Activated naive CD4-positive, alpha-beta T cell (primary cell): ENCODE results near the gene CD79A.
A peak's percentile ranks its signal among the peaks of the same experiment; 100 is the strongest.
"Not testable (repeated sequence)": the region's sequence is repeated elsewhere in the genome, so short reads cannot be mapped to it uniquely, and the experiment has no call there.

Source experiments
- DNase-seq, 4 experiments: peaks; one replicate each; lab custom pipeline; 2025; lab: John Stamatoyannopoulos, UW

Gene CD79A

GRCh38 chr19:41905273-41906002 lies 28.4 kb downstream of the CD79A start:
- DNase-seq, result no peak

DNA sequence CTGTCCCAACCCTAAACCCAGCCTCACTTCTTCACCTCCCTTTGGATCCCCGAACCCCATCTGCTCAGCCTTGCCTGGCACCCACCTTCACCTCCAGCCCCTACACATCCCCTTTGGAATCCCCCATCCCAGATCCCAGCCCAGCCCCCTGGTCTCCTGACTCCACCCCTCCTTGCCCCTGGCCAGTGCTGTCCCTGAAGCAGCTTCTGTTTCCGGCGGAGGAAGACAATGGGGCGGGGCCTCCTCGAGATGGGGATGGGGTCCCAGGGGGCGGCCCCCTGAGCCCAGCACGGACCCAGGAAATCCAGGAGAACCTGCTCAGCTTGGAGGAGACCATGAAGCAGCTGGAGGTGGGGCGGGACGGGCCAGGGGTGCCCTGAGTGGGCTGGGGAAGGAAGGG lies 29.2 kb downstream of the CD79A start:
- DNase-seq, result no peak

- no peak for DNase-seq
Observed at GRCh38 chr19:41906916-41907680, 30.0 kb downstream of the CD79A start.

- DNase-seq, result no peak
Observed at GRCh38 chr19:41907994-41908615, 31.0 kb downstream of the CD79A start.

DNA sequence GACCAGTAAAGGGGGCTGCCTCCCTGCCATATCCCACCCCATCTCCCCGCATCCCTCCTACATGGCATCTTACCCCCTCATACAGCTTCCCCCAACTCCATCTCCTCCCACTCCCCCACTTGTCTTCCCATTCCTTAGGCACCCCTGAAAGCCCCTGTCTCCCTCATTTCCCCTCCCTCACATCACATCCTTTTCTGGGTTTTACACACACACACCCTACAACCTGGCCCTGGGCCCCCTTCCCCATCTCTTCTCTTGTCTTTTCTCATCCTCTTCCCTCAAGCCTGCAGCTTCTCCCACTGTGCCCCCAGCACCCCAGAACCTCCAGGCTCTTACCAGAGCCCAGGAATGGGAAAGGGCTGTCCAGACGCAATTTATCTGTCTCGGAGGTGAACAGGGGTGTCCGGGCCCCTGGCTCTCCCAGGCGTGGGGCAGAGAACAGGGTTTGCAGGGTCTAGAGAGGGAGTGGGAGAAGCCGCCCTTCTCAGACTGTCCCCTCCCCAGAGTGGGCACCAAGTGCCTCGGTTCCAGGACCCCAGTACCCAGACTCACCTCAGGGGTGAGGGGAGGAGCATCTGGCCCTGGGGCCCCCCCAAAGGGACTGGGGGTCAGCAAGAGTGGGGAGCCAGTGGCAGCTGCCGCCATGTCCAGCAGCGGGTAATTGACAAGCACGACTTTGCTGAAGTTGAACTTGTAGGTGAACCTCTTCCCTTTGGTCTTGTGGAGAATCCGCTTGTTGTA lies 31.8 kb downstream of the CD79A start:
- no peak for DNase-seq

DNA sequence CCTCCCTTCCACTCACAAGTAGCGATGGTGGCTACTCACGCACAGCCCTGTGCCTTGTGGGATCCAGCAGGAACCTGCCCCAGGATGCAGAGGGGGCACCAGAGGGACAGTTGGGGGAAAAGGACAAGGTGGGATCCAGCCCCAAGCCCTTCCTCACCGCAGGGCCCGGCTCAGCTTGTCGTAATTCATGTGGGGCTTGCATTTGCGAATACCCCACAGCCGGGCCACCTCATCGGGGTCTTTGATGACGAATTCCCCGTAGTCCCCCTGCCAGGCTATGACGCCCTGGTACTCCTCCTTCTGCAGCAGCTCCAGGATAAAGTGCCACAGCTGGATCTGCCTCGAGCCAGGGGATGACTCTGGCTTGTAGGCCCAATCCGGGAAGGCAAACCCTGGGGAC lies 32.6 kb downstream of the CD79A start:
- no peak for DNase-seq

GRCh38 chr19:41910240-41910991 lies 33.3 kb downstream of the CD79A start:
- DNase-seq, result no peak

DNA sequence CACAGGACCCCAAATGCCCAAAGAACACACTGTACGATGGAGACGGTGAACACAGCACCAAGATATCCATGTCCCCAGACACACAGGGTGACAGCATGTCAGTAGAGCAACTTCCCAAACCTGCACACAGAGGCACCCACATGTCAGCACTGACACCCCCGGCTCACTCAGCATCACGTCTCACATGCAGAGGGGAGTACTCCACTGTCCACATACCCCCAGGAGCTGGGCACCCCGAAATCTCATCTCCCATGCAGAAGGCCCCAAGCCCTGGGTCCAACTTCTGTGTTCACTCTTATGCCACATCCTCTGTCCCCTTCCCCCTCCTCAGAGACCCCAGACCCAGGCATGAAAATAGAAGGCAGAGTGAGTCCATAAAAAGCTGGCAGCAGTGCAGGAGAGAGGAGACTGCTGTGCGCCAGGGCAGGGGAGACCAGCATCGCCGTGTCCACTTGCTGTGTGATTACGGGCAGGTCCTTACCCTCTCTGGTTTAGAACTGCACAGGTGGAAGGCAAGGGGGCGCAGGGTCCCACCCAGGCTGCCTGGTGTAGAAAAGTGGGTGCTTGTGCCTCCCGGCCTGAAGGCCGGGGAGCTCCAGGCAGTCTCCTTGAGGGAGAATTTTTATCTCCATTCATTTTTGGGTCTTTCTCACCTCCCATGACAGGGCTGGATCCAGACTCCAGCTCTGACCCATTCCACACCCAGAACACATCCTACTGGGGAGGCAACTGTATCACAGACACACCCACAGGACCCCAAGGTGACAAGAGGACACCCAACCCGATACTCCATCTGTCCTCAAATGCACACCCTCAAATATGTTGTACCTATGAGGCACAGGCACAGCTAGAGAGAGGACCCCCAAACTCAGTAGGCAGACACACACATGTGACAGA lies 34.2 kb downstream of the CD79A start:
- DNase-seq, result no peak

DNA sequence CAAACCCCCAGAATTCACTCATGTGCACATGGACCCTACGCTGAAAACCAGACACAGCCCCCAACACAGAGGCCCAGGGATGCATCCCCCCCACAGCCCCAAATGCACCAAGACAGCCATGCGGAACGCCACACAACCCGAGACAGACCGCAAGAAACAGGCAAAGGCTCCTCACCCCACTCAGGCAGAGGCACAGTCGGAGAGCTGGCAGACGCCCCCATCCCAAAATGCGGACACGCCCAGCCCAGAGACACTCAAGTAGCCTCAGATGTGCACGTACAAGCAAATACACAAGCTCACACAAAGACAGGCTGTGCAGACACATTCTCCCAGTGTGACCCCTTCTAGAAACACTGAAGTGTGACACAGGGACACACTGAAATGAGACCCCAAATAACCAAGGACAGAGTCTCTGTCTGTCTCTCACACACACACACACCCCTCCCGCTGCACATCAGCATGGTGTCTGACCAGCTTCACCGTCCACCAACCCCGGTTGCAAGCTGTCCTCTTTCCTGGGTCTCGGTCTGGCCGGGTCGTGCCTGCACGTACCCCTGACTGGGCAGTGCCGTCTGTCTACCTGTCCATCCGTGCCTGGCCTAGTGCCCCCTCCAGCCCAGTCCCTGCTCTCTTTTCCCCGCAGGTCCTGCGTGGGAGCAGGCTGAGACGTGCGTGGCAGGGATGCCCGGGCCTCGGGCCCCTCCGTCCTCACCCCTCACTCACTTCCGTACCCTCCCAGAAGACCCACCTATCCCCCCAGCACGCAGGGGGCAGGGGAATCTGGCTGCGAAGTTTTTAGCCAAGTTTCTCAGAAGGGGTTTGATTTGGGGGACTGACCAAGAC lies 35.0 kb downstream of the CD79A start:
- DNase-seq, result no peak

- DNase-seq, result peak in 2 of 4 experiments; percentile 21 to 29
Observed at GRCh38 chr19:41912899-41913537, 35.9 kb downstream of the CD79A start.

- no peak for DNase-seq
Observed at GRCh38 chr19:41913538-41914423, 36.7 kb downstream of the CD79A start.

DNA sequence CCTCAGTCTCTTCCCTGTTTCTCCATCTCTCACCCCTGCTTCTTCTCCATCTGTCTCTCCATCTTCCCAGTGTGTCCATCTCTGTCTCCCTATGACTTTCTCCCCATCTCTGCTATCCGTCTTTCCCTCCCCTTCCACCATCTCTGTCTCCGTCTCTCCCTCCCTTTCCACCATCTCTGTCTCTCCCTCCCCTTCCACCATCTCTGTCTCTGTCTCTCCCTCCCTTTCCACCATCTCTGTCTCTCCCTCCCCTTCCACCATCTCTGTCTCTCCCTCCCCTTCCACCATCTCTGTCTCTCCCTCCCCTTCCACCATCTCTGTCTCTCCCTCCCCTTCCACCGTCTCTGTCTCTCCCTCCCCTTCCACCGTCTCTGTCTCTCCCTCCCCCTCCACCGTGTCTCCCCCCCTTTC lies 37.4 kb downstream of the CD79A start:
- DNase-seq, result not testable (repeated sequence)

GRCh38 chr19:41915021-41915775 lies 38.1 kb downstream of the CD79A start:
- DNase-seq, result no peak

- peak in 1 of 4 experiments; percentile 30 for DNase-seq
Observed at GRCh38 chr19:41915776-41916414, 38.8 kb downstream of the CD79A start.

DNA sequence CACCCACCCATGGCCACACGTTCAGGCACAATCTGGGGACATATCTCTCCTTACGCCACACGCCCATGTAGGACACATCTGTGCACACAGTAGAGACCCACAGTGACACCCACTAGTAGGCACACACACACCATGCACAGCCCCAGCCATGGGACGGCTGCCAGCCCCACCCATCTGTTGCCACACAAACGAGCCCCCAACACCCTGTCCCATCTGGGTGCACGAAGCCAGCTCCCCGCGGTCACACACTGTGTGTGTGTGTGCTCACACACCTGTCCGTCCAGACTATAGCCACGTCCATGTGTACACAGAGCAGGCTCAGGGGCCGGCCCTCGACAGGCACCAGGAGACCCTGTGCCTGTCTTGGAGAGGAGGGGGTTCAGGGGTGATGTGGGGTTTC lies 40.6 kb downstream of the CD79A start:
- DNase-seq, result no peak

GRCh38 chr19:41918095-41918494 lies 41.0 kb downstream of the CD79A start:
- DNase-seq, result no peak
